ENCODE results near the gene LRRTM2. TPM values are rescaled to one million over a fixed set of nuclear protein-coding genes. Genes with fewer than 3 reads are reported as not detected.

The LRRTM2 gene
- total and polyA plus RNA-seq, 4 donors: 0.04 to 1.9 (median 0.12) TPM

GRCh38 chr5:138853132-138853531, 22.0 kb downstream of the LRRTM2 start:
- WGBS, 2 donors: 73 to 80% methylated on average over 9 of the region's 9 CpGs
- peaks cover 0 to under 1% (median 0%) of the 10 kb centered on the region in 4 donors for H3K36me3 ChIP-seq (ENCODE audit: control insufficient read depth in 4 of 4, insufficient read depth in 4 of 4, low read length in 4 of 4)
- H3K27ac ChIP-seq (ENCODE audit: low read depth in 1 of 2, low read length in 1 of 2): no peak overlapping the region
- H3K9ac ChIP-seq (ENCODE audit: insufficient read depth in 1 of 2, low read length in 2 of 2): no peak overlapping the region
- no peaks in the 10 kb centered on the region for H3K27me3 ChIP-seq (ENCODE audit: control insufficient read depth in 3 of 3, insufficient read depth in 3 of 3, low read length in 2 of 3)
- peaks cover 3 to 21% (median 10%) of the 10 kb centered on the region in 5 donors for H3K4me1 ChIP-seq (ENCODE audit: control insufficient read depth in 5 of 5, insufficient read depth in 5 of 5, low read length in 5 of 5)
- ATAC-seq (ENCODE audit: insufficient read depth, low FRiP score) (no peak), DNase-seq (no peak)
- no peaks in the 10 kb centered on the region for H3K9me3 ChIP-seq (ENCODE audit: control insufficient read depth in 4 of 4, insufficient read depth in 3 of 4, low read length in 3 of 4)
- no peak for TF ChIP-seq CTCF (IDR thresholded peaks at IDR 0.05; ENCODE audit: control extremely low read depth, extremely low read depth)
- no peak overlapping the region for H3K4me3 ChIP-seq

- Histone ChIP-seq H3K4me1 (ENCODE audit: control insufficient read depth in 5 of 5, insufficient read depth in 5 of 5, low read length in 5 of 5) (peaks cover 3 to 26% (median 10%) of the 10 kb centered on the region in 5 donors), H3K4me3 (no peak overlapping the region), H3K36me3 (ENCODE audit: control insufficient read depth in 4 of 4, insufficient read depth in 4 of 4, low read length in 4 of 4) (no peaks in the 10 kb centered on the region), H3K9me3 (ENCODE audit: control insufficient read depth in 4 of 4, insufficient read depth in 3 of 4, low read length in 3 of 4) (no peaks in the 10 kb centered on the region), H3K9ac (ENCODE audit: insufficient read depth in 1 of 2, low read length in 2 of 2) (no peak overlapping the region), H3K27me3 (ENCODE audit: control insufficient read depth in 3 of 3, insufficient read depth in 3 of 3, low read length in 2 of 3) (no peaks in the 10 kb centered on the region), H3K27ac (ENCODE audit: low read depth in 1 of 2, low read length in 1 of 2) (no peak overlapping the region)
- no peak for TF ChIP-seq CTCF (IDR thresholded peaks at IDR 0.05; ENCODE audit: control extremely low read depth, extremely low read depth)
- DNase-seq (no peak), ATAC-seq (ENCODE audit: insufficient read depth, low FRiP score) (no peak)
- 41 to 50% methylated on average over 2 of the region's 2 CpGs for WGBS, 2 donors
Measured at GRCh38 chr5:138850865-138851435, 24.2 kb downstream of the LRRTM2 start.

- H3K4me3 ChIP-seq: no peak overlapping the region
- H3K4me1 ChIP-seq (ENCODE audit: control insufficient read depth in 5 of 5, insufficient read depth in 5 of 5, low read length in 5 of 5): peaks cover 4 to 35% (median 14%) of the 10 kb centered on the region in 5 donors
Measured at GRCh38 chr5:138849882-138850281, 25.3 kb downstream of the LRRTM2 start.

More at GRCh38 chr5:138849882-138850281, 25.3 kb downstream of the LRRTM2 start:
- no peak for TF ChIP-seq CTCF (IDR thresholded peaks at IDR 0.05; ENCODE audit: control extremely low read depth, extremely low read depth)
- Histone ChIP-seq H3K9ac (ENCODE audit: insufficient read depth in 1 of 2, low read length in 2 of 2) (no peak overlapping the region), H3K36me3 (ENCODE audit: control insufficient read depth in 4 of 4, insufficient read depth in 4 of 4, low read length in 4 of 4) (no peaks in the 10 kb centered on the region), H3K27me3 (ENCODE audit: control insufficient read depth in 3 of 3, insufficient read depth in 3 of 3, low read length in 2 of 3) (no peaks in the 10 kb centered on the region), H3K27ac (ENCODE audit: low read depth in 1 of 2, low read length in 1 of 2) (no peak overlapping the region), H3K9me3 (ENCODE audit: control insufficient read depth in 4 of 4, insufficient read depth in 3 of 4, low read length in 3 of 4) (no peaks in the 10 kb centered on the region)
- ATAC-seq (ENCODE audit: insufficient read depth, low FRiP score) (no peak), DNase-seq (peak in 1 of 3 donors; percentile 35)
- WGBS, 2 donors: 70 to 83% methylated on average over 1 of the region's 1 CpG
